Measurements from ENCODE around the gene PCNA.

DNA sequence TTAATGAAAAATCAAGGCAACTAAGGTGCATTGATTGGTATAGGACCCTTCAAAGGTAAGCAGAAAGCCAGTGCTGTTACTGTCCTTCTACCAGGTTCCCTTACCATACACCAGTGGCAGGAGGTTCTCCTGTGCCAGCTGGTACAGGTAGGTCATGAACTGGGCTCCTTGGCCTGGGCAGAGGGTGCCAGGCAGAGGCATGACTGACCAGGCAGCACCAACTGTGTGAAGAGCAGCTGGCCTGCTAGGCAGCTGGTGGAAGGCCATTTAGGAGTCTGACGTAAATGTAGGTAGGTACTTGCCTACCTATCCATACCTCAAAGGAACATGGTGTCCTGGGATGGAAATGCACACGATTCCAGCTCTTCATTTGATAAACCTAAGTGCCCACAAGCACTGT, 23.3 kb downstream of the PCNA start:
- TF ChIP-seq, protein P1, sequence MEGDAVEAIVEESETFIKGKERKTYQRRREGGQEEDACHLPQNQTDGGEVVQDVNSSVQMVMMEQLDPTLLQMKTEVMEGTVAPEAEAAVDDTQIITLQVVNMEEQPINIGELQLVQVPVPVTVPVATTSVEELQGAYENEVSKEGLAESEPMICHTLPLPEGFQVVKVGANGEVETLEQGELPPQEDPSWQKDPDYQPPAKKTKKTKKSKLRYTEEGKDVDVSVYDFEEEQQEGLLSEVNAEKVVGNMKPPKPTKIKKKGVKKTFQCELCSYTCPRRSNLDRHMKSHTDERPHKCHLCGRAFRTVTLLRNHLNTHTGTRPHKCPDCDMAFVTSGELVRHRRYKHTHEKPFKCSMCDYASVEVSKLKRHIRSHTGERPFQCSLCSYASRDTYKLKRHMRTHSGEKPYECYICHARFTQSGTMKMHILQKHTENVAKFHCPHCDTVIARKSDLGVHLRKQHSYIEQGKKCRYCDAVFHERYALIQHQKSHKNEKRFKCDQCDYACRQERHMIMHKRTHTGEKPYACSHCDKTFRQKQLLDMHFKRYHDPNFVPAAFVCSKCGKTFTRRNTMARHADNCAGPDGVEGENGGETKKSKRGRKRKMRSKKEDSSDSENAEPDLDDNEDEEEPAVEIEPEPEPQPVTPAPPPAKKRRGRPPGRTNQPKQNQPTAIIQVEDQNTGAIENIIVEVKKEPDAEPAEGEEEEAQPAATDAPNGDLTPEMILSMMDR (optimal IDR thresholded peaks at IDR 0.05 in 1 of 3, IDR thresholded peaks at IDR 0.05 in 1 of 3, conservative IDR thresholded peaks at IDR 0.05 in 1 of 3; ENCODE audit: extremely low read depth in 1 of 3, insufficient read depth in 2 of 3, low read length in 3 of 3), result no peak
- no peak for TF ChIP-seq EZH2 (IDR thresholded peaks at IDR 0.05; ENCODE audit: low read length)

All from keratinocyte (primary cell).